Measurements from ENCODE around the gene TICAM1.

DNA sequence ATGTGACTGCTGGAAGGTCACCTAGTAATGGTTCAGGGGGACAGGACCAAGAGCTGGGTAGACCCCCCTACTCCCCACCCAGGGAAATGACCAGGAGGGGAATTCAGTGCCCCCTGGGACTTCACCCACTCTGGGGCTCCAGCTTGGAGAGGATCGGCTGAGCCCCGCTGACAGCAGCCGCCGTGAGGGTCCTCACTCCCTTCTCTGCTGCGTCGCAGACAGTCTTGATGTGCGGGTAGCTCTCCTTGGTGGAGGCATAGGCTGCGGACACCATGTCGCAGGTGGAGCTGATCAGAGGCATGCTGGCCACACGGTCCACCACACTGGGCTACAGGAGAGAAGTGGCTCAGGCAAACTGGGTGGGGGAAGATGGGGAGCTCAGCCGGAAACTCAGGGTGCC is 28.2 kb upstream of the TICAM1 start:
- TF ChIP-seq POLR2A (IDR thresholded peaks at IDR 0.05), result no peak
- TF ChIP-seq, protein P1, sequence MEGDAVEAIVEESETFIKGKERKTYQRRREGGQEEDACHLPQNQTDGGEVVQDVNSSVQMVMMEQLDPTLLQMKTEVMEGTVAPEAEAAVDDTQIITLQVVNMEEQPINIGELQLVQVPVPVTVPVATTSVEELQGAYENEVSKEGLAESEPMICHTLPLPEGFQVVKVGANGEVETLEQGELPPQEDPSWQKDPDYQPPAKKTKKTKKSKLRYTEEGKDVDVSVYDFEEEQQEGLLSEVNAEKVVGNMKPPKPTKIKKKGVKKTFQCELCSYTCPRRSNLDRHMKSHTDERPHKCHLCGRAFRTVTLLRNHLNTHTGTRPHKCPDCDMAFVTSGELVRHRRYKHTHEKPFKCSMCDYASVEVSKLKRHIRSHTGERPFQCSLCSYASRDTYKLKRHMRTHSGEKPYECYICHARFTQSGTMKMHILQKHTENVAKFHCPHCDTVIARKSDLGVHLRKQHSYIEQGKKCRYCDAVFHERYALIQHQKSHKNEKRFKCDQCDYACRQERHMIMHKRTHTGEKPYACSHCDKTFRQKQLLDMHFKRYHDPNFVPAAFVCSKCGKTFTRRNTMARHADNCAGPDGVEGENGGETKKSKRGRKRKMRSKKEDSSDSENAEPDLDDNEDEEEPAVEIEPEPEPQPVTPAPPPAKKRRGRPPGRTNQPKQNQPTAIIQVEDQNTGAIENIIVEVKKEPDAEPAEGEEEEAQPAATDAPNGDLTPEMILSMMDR (IDR thresholded peaks at IDR 0.05), result no peak

All from stomach (tissue), 4 donors.